ENCODE measurements around the gene VSTM4. TPM values are rescaled to one million over a fixed set of nuclear protein-coding genes. Genes with fewer than 3 reads are reported as not detected.

The VSTM4 gene
- total RNA-seq, 3 donors from 2014 or later, result 8.5 to 17.3 (median 9.5) TPM

GRCh38 chr10:49000437-49001398, 114.6 kb downstream of the VSTM4 start:
- TF ChIP-seq POLR2AphosphoS5 (IDR thresholded peaks at IDR 0.05), result no peak
- no peak for TF ChIP-seq POLR2A (IDR thresholded peaks at IDR 0.05)
- TF ChIP-seq, protein P1, sequence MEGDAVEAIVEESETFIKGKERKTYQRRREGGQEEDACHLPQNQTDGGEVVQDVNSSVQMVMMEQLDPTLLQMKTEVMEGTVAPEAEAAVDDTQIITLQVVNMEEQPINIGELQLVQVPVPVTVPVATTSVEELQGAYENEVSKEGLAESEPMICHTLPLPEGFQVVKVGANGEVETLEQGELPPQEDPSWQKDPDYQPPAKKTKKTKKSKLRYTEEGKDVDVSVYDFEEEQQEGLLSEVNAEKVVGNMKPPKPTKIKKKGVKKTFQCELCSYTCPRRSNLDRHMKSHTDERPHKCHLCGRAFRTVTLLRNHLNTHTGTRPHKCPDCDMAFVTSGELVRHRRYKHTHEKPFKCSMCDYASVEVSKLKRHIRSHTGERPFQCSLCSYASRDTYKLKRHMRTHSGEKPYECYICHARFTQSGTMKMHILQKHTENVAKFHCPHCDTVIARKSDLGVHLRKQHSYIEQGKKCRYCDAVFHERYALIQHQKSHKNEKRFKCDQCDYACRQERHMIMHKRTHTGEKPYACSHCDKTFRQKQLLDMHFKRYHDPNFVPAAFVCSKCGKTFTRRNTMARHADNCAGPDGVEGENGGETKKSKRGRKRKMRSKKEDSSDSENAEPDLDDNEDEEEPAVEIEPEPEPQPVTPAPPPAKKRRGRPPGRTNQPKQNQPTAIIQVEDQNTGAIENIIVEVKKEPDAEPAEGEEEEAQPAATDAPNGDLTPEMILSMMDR (IDR thresholded peaks at IDR 0.05), result no peak
- Histone ChIP-seq H3K9me3 (no peaks in the 10 kb centered on the region), H3K4me3 (no peak overlapping the region), H3K27me3 (no peaks in the 10 kb centered on the region), H3K4me1 (no peaks in the 10 kb centered on the region), H3K36me3 (no peaks in the 10 kb centered on the region), H3K27ac (no peak overlapping the region)
- no peak for DNase-seq (ENCODE audit: low spot score in 2 of 2)
- intact Hi-C loops (cut with DNase I; ENCODE audit: low total_unique reads), result no loop called here

- intact Hi-C loops (cut with DNase I; ENCODE audit: low total_unique reads), result no loop called here
- TF ChIP-seq POLR2AphosphoS5 (IDR thresholded peaks at IDR 0.05) (no peak), POLR2A (IDR thresholded peaks at IDR 0.05) (no peak)
- Histone ChIP-seq H3K27ac (no peak overlapping the region), H3K27me3 (no peaks in the 10 kb centered on the region), H3K4me3 (no peak overlapping the region), H3K36me3 (no peaks in the 10 kb centered on the region), H3K9me3 (no peaks in the 10 kb centered on the region), H3K4me1 (no peaks in the 10 kb centered on the region)
- DNase-seq (ENCODE audit: low spot score in 2 of 2), result no peak
Measured at GRCh38 chr10:48999346-48999745, 116.0 kb downstream of the VSTM4 start.

GRCh38 chr10:48996329-48996728, 119.0 kb downstream of the VSTM4 start:
- Histone ChIP-seq H3K36me3 (no peaks in the 10 kb centered on the region), H3K27ac (no peak overlapping the region), H3K4me1 (no peaks in the 10 kb centered on the region), H3K4me3 (no peak overlapping the region), H3K27me3 (no peaks in the 10 kb centered on the region), H3K9me3 (no peaks in the 10 kb centered on the region)
- intact Hi-C loops (cut with DNase I; ENCODE audit: low total_unique reads), result no loop called here
- TF ChIP-seq, protein P1 (IDR thresholded peaks at IDR 0.05), result no peak
- TF ChIP-seq POLR2AphosphoS5 (IDR thresholded peaks at IDR 0.05) (no peak), POLR2A (IDR thresholded peaks at IDR 0.05) (no peak)
- no peak for DNase-seq (ENCODE audit: low spot score in 2 of 2)

DNA sequence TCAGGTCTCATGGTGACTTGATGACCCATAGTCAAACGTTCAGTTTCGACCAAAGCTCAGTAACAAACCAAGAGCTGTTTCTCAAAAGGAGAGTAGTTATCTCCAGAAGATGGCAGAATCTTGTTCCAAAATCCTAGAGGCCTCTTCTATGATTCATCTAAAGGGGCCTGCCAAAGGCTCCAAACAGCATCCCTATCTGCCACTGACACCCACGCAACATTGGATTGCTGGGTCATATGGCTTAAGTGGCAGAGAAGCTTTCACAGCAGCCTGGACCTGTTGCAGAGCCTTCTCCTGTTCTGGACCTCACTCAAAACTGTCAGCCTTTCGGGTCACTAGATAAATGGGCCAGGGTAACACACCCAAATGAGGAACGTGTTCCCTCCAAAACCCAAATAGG, 121.7 kb downstream of the VSTM4 start:
- Histone ChIP-seq H3K27me3 (no peaks in the 10 kb centered on the region), H3K27ac (no peak overlapping the region), H3K36me3 (no peaks in the 10 kb centered on the region), H3K4me3 (no peak overlapping the region), H3K9me3 (no peaks in the 10 kb centered on the region), H3K4me1 (no peaks in the 10 kb centered on the region)
- DNase-seq (ENCODE audit: low spot score in 2 of 2), result no peak
- TF ChIP-seq POLR2AphosphoS5 (IDR thresholded peaks at IDR 0.05) (no peak), POLR2A (IDR thresholded peaks at IDR 0.05) (no peak)
- TF ChIP-seq, protein P1 (IDR thresholded peaks at IDR 0.05), result no peak
- intact Hi-C loops (cut with DNase I; ENCODE audit: low total_unique reads), result loop anchor here (5.0 kb wide), 1 partner anchor 306 kb away; no protein-coding TSS in a partner anchor

GRCh38 chr10:48990226-48990625, 125.1 kb downstream of the VSTM4 start:
- Histone ChIP-seq H3K27me3 (no peaks in the 10 kb centered on the region), H3K36me3 (no peaks in the 10 kb centered on the region)
- TF ChIP-seq POLR2A (IDR thresholded peaks at IDR 0.05), result no peak
- TF ChIP-seq POLR2AphosphoS5 (IDR thresholded peaks at IDR 0.05), result no peak
- TF ChIP-seq, protein P1 (IDR thresholded peaks at IDR 0.05), result no peak

More at GRCh38 chr10:48990226-48990625, 125.1 kb downstream of the VSTM4 start:
- H3K27ac ChIP-seq, result no peak overlapping the region
- no peak overlapping the region for H3K4me3 ChIP-seq
- intact Hi-C loops (cut with DNase I; ENCODE audit: low total_unique reads), result loop anchor here (5.0 kb wide), 1 partner anchor 303 kb away; no protein-coding TSS in a partner anchor
- DNase-seq (ENCODE audit: low spot score in 2 of 2), result no peak
- H3K4me1 ChIP-seq, result no peaks in the 10 kb centered on the region
- no peaks in the 10 kb centered on the region for H3K9me3 ChIP-seq
